ENCODE results near the gene SNX15.

SNX15 gene

GRCh38 chr11:65036931-65037330 is 9.7 kb downstream of the SNX15 start:
- no peak for TF ChIP-seq ZBTB7A (IDR thresholded peaks at IDR 0.05; ENCODE audit: low read depth)
- TF ChIP-seq YY1 (IDR thresholded peaks at IDR 0.05; ENCODE audit: low read depth) = 0 out of 2 replicates have a peak, but pooled peaks have one; percentile 13
- TF ChIP-seq CEBPB (IDR thresholded peaks at IDR 0.05) = no peak
- peak; percentile 57 for TF ChIP-seq TEAD4 (IDR thresholded peaks at IDR 0.05)
- TF ChIP-seq CREB1 (IDR thresholded peaks at IDR 0.05; ENCODE audit: low read depth) = no peak
- peak; percentile 87 for TF ChIP-seq NFIC (IDR thresholded peaks at IDR 0.05)

GRCh38 chr11:65040520-65040846 is 13.2 kb downstream of the SNX15 start:
- TF ChIP-seq EGR1 (IDR thresholded peaks at IDR 0.05) = no peak
- TF ChIP-seq CREB1 (IDR thresholded peaks at IDR 0.05; ENCODE audit: low read depth) = no peak
- TF ChIP-seq ZBTB7A (IDR thresholded peaks at IDR 0.05; ENCODE audit: low read depth) = 0 out of 2 replicates have a peak, but pooled peaks have one; percentile 9
- no peak for TF ChIP-seq USF1 (IDR thresholded peaks at IDR 0.05)

GRCh38 chr11:65040847-65041622 is 13.8 kb downstream of the SNX15 start, which contains the start of gene SAC3D1:
Gene SAC3D1 (plus strand): TSS chr11:65041210. CDS start chr11:65041293, 83 bp downstream.
- TF ChIP-seq CEBPB (IDR thresholded peaks at IDR 0.05) (no peak), TCF12 (IDR thresholded peaks at IDR 0.05; ENCODE audit: low read depth) (peak; percentile 30; the same call in 1 of the 2 replicates), TAF1 (IDR thresholded peaks at IDR 0.05; ENCODE audit: low read depth) (peak; percentile 40), ZBTB7A (IDR thresholded peaks at IDR 0.05; ENCODE audit: low read depth) (no peak), USF1 (IDR thresholded peaks at IDR 0.05) (no peak), TEAD4 (IDR thresholded peaks at IDR 0.05) (no peak), RAD21 (IDR thresholded peaks at IDR 0.05; ENCODE audit: low read depth) (no peak), EP300 (IDR thresholded peaks at IDR 0.05; ENCODE audit: borderline replicate concordance) (no peak), EGR1 (IDR thresholded peaks at IDR 0.05) (no peak), NFIC (IDR thresholded peaks at IDR 0.05) (no peak), YY1 (IDR thresholded peaks at IDR 0.05; ENCODE audit: low read depth) (peak; percentile 64), CREB1 (IDR thresholded peaks at IDR 0.05; ENCODE audit: low read depth) (no peak), FOXM1 (IDR thresholded peaks at IDR 0.05; ENCODE audit: borderline replicate concordance, low read depth) (peak; percentile 62), MAX (IDR thresholded peaks at IDR 0.05) (peak; percentile 89), REST (IDR thresholded peaks at IDR 0.05; ENCODE audit: low read depth) (no peak)

- no peak for TF ChIP-seq ZBTB7A (IDR thresholded peaks at IDR 0.05; ENCODE audit: low read depth)
- TF ChIP-seq RAD21 (IDR thresholded peaks at IDR 0.05; ENCODE audit: low read depth) = no peak
- no peak for TF ChIP-seq CEBPB (IDR thresholded peaks at IDR 0.05)
- TF ChIP-seq TAF1 (IDR thresholded peaks at IDR 0.05; ENCODE audit: low read depth) = no peak
- no peak for TF ChIP-seq REST (IDR thresholded peaks at IDR 0.05; ENCODE audit: low read depth)
- no peak for TF ChIP-seq EGR1 (IDR thresholded peaks at IDR 0.05)
- TF ChIP-seq YY1 (IDR thresholded peaks at IDR 0.05; ENCODE audit: low read depth) = no peak
- TF ChIP-seq NFIC (IDR thresholded peaks at IDR 0.05) = no peak
- TF ChIP-seq MAX (IDR thresholded peaks at IDR 0.05) = no peak
- no peak for TF ChIP-seq USF1 (IDR thresholded peaks at IDR 0.05)
- TF ChIP-seq EP300 (IDR thresholded peaks at IDR 0.05; ENCODE audit: borderline replicate concordance) = no peak
- TF ChIP-seq TEAD4 (IDR thresholded peaks at IDR 0.05) = no peak
- TF ChIP-seq FOXM1 (IDR thresholded peaks at IDR 0.05; ENCODE audit: borderline replicate concordance, low read depth) = no peak
These were observed 15.7 kb downstream of the SNX15 start for GRCh38 chr11:65042891-65043290.

- no peak for TF ChIP-seq ZBTB7A (IDR thresholded peaks at IDR 0.05; ENCODE audit: low read depth)
- no peak for TF ChIP-seq TCF12 (IDR thresholded peaks at IDR 0.05; ENCODE audit: low read depth)
- TF ChIP-seq FOXM1 (IDR thresholded peaks at IDR 0.05; ENCODE audit: borderline replicate concordance, low read depth) = no peak
- no peak for TF ChIP-seq REST (IDR thresholded peaks at IDR 0.05; ENCODE audit: low read depth)
- TF ChIP-seq TAF1 (IDR thresholded peaks at IDR 0.05; ENCODE audit: low read depth) = no peak
- no peak for TF ChIP-seq CREB1 (IDR thresholded peaks at IDR 0.05; ENCODE audit: low read depth)
- TF ChIP-seq MAX (IDR thresholded peaks at IDR 0.05) = no peak
- TF ChIP-seq CEBPB (IDR thresholded peaks at IDR 0.05) = no peak
- no peak for TF ChIP-seq EGR1 (IDR thresholded peaks at IDR 0.05)
- no peak for TF ChIP-seq EP300 (IDR thresholded peaks at IDR 0.05; ENCODE audit: borderline replicate concordance)
- no peak for TF ChIP-seq YY1 (IDR thresholded peaks at IDR 0.05; ENCODE audit: low read depth)
- TF ChIP-seq NFIC (IDR thresholded peaks at IDR 0.05) = no peak
- TF ChIP-seq RAD21 (IDR thresholded peaks at IDR 0.05; ENCODE audit: low read depth) = no peak
- no peak for TF ChIP-seq USF1 (IDR thresholded peaks at IDR 0.05)
- TF ChIP-seq TEAD4 (IDR thresholded peaks at IDR 0.05) = no peak
These were observed 16.8 kb downstream of the SNX15 start for GRCh38 chr11:65043881-65044501.
